ENCODE data around the gene ACOX3.
"Not testable (repeated sequence)": the region's sequence is repeated elsewhere in the genome, so short reads cannot be mapped to it uniquely, and the experiment has no call there.

Gene ACOX3

DNA sequence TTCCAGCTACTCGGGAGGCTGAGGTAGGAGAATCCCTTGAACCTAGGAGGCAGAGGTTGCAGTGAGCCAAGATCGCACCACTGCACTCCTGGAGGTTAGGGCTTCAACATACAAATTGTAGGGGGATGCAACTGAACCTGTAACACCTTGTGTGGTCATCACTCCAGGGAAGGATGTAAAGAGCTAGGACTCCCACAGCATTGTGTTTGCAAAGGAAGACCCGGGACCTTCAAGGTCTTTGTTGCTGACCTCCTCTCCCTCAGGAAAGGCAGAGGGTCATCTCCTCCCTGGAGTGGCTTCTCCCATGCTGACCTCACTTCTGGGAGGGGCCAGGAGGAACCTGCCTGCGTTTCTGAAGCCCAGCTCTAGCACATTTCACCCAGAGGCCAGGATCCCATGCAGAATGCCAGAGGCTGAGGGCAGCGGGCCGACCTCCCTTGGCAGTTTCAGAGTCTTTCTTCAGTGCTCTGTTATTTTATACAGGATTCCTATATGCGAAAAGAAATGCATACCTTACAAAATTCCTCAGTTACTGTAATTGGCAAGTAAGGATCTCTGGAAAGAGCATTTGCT, 90.8 kb downstream of the ACOX3 start:
- no peak for DNase-seq

DNA sequence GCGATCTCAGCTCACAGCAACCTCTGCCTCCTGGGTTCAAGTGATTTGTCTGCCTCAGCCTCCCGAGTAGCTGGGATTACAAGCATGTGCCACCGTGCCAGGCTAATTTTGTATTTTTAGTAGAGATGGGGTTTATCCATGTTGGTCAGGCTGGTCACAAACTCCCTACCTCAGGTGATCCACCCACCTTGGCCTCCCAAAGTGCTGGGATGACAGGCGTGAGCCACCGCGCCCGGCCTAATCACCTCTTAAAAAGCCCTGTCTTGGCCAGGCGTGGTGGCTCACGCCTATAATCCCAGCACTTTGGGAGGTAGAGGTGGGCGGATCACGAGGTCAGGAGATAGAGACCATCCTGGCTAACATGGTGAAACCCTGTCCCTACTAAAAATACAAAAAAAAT, 91.3 kb downstream of the ACOX3 start:
- not testable (repeated sequence) for DNase-seq

DNA sequence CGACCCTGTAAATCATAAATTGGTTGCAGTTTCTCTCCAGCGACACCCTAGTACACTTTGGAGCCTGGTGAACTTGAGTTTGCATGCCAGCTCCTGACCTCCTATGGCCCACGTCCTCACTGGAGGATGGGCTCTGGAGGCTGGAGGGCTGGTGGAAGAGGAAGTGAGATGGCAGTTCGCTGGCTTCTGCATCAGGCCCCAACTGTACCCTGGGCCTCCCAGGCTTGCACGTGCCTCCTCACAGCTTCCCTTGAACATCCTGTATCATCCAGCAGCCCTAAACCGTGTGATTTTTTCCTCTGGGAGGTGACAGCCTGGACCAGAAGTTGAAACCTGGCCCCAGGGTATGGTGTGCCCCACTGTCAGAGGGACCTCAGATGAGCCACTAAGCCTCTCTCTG, 92.5 kb downstream of the ACOX3 start:
- DNase-seq, result no peak

DNA sequence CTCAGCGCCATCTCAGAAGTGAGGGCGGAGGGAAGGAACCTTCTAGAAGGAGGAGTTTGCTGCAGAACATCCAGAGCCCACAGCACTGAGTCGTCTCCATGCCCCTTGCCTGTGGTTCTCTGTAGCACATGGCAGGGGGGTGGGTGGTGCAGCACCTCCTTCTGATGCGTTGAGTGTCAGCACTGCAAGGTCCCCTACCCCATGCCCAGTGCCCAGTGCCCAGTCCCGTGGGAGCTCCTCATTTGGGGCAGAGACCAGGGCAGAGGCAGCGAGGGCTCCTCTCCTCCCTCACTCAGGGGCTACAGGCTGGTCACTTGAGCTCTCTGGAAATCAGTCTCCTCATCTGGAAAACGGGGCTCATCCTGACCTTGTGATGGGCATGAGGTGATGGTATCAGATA, 92.9 kb downstream of the ACOX3 start:
- no peak for DNase-seq

DNA sequence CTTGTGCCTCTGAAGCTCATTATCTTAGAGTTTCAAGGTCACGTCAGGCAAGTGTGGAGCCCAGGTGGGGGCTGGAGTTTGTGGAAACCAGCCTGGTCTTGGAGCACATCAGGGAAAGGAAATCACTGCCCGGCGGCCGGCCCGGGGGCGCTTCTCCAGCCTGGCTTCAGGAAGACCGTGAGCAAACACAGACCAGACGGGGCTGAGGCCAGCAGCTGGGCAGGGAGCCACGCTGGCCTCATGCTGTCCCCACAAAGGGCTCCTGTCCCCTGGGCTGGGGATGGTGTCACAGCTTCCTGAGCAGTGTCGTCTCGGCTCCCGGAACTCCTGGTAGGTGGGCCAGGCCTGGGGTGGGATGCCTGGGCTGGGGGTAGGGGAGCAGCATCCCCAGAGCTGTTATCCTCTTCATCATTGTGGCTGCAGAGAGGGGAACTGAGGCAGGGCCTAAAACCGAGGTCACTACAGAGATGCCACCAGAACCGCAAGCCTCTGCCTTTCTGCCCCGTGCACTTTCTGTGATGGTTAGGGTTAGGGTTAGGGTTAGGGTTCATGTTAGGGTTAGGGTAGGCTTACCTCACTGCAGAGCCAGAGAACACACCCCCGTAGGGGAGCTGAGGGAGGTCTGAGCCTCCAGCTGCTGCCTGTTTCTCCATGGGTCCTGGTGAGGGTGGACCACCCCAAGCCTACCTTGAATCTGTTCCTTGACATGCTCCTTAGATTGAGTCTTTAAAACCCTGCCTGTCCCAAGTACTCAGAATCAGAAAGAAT, 93.5 kb downstream of the ACOX3 start:
- DNase-seq, result no peak

DNA sequence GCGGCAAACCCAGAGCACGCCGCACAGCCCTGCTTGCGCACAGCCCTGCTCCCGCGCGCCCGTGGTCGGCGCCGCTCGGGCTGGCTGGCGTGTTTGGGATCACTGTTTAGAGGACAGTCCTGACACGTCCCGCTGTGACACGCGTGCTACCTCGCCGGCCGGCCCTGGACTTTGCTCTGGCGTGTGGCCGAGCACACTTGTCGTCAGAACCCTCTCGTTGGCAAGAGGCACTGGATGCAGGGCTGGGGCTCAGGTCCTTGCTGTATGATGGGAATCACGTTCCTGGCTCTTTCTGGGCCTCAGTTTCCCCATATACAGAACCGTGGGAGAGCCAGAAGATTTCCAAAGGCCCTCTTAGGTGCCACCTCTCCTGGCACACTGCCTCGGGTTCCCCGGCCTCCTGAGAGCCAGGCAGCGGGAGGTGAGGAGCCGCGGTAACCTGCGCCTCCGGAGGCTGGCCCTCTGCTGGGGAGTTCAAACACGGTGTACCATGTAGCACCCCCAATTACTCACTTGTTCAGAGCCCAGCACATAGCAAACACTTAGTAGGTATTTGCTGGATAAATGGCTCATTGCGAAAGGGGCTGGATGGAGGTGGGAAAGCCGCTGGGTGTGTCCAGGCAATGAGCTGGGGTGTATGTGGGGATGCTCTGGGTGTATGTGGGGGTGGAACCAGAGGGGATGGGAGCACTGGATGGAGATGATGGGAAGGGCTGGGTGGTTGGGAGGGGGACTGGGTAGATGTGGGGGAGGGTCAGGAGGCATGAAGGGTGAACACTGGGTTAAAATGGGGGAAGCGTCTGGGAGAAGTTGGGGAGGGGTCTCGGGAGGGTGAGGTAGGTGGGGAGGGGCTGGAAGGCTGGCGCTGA, 94.3 kb downstream of the ACOX3 start:
- no peak for DNase-seq

DNA sequence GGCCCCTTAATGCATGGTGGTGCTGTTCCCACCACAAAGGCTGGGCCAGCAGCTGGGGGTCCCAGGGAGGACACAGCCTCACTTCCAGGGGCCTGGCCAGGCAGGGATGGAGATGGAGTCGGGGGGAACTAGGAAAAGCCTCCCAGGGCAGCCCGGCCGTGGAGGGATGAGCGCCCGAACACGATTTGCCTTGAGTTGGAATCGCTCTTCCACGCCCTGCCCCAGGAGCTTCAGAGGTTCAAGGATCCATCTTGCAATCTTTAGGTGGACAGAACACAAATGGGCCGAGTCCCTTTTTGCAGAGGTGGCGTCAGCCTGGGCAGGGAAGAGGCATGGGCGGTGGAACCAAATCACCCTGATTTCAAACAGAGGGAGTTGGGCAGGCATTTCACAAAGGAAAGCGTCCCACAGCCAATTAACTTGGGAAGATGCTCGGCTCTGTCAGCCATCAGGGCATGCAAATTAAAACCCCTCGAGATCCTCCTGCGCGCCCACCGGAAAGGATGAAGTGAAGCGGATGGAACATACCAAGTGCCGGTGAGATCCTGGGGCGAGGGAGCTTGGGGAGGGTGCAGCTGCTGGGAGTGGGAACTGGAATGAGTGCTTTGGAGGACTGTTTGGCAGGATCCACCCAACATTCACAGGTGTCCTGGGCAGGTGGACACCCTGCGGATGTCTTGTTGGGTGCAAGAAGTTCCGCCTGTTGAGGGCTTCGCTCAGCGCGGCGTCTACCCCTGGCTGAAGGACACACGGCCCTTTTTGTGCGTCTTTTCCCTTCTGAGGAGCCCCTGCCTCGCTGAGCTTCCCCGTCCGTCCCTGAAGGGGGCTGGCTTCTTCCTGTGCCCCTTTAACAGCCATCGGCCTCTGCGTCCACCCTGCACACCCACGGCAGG, 95.2 kb downstream of the ACOX3 start:
- DNase-seq, result no peak

DNA sequence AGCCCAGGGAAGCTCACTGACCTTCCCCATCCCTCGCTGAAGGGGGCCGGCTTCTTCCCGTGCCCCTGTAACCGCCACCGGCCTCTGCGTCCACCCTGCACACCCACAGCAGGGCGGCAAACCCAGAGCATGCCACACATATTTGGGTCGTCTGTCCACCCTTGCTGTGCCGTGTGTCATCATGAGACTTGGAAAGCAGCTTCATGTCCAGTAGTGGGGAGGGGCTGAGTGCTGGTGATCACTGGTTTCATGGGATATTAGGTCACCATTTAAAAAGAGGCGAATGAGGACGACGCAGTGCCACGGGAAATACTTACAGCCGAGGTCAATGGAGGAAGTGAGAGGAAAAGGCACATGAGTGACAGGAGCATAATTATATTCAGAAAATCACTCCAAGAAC, 96.1 kb downstream of the ACOX3 start:
- no peak for DNase-seq

DNA sequence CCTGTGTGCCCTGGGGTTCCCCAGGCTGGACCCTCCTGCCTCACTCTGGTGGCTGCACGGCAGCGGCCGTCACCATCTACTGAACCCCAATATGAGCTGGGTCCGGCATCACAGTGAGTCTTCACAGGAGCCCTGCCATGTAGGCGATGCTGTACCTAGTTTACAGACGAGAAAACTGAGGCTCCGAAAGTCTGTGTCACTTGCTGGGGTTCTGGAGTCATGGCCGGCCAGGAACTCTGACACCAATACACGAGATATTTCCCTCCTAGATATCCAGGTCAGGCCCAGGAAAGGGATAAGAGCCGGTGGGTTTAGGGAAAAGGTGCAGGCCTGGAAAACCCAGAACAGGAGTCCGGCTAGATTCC, 96.6 kb downstream of the ACOX3 start:
- DNase-seq, result no peak

DNA sequence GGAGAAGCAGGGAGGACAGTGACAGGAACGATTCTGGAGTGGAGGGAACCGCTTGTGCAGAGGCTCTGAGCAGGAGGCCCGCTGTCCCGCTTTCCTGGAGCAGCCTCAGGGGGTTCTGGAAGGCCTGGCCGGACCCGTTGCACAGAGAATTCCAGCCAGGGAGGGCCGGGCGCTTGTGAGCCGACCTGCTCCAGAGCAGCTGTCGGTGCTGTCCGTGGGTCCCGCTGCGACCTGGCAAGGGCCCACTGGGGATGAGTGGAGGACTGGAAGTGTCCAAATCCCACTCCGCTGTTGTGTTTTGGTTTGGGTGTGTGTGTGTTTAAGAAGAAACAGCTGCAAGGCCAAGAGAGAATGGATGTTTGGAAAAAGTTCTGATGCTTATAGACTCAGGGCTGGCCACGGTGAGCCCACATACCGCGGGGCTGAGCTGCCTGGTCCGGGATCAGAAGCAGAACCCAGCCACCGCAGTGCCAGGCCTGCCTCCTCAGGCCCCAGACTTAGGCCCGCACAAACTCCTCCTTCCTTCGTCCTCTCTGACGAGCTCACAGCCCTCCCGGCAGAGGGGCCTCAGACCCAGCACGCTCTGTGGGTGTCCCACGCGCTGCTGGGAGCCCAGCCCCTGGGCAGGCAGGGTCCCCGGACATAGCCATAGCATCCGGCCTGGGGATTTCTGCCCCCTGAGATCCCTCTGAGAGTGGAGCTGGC, 97.1 kb downstream of the ACOX3 start:
- DNase-seq, result no peak

DNA sequence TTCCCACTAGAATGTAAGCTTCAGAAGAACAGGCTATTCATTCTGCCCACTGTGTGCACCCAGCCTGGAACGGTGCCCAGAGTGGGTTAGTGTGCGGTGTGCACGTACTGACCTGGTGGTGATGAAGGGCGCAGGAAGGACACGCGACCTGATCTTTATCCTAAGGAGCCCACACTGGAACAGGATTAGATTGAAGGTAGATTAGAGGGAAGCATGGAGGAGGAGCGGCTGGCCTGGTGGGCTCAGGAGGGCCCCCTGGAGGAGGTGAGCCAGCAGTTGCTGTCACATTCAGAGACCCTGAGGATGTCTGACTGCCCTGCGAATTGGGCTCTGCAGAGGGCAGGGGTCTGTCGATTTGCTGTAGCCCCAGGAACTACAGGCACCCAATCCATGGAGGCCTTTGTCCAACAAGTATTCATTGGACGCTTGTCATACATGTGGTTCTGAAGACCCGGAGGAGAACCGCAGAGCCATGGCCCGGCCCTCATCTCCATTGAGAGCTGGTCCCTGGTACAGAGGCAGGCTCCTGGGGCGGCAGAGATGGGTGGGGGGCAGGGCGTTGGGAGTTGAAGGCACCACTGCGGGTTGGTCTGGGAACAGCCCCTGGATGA, 97.8 kb downstream of the ACOX3 start:
- no peak for DNase-seq

DNA sequence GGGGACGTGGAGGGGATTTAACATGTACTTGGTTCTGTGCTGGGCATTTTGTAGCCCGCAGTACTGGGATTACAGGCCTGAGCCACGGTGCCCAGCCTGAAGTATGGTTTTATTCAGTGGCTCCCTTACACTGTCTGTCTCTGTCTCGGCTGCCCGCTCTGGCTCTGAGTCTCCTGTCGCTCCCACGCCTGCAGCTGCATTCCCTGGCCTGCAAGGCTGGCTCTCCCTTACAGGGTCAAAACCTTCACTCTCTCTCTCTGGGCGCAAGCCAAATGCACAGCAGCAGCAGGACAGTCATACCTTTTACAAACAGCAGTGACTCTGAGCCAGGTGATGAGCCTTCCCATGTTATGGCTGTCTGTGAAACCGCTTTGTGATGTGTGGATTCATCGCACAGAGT, 98.8 kb downstream of the ACOX3 start:
- DNase-seq, result no peak

DNA sequence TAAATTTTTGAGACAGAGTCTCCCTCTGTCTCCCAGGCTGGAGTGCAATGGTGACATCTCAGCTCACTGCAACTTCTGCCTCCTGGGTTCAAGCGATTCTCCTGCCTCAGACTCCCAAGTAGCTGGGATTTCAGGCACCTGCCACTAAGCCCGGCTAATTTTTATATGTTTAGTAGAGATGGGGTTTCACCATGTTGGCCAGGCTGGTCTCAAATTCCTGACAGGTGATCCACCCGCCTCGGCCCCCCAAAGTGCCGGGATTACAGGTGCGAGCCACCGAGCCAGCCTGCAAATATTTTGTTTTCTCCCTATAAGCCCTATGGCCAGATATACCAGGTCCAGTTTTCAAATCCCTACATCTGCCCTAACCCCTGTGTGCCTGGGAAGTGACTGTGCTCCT, 99.2 kb downstream of the ACOX3 start:
- not testable (repeated sequence) for DNase-seq

DNA sequence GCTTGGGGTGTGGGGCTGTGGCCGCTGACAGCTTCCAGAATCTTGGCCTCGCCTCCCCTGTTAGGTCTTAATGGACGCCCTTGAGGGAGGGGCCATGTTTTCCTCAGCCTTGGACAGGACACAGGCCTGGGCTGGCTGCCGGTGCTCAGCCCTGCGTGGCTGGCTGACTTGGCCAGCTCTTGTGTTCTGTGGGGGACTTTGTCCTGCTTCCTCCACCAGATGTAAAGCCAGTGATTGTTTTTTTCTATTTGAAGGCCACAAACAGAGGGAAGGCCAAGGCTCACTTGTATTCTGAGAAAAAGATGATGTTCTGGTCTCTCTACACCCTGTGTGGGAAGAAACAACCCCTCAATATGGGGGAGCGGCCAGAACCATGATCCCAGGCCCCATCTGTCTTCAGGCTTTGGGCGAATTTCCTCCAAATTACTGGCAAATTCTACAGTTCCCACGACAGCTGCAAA, 99.7 kb downstream of the ACOX3 start:
- DNase-seq, result no peak

DNA sequence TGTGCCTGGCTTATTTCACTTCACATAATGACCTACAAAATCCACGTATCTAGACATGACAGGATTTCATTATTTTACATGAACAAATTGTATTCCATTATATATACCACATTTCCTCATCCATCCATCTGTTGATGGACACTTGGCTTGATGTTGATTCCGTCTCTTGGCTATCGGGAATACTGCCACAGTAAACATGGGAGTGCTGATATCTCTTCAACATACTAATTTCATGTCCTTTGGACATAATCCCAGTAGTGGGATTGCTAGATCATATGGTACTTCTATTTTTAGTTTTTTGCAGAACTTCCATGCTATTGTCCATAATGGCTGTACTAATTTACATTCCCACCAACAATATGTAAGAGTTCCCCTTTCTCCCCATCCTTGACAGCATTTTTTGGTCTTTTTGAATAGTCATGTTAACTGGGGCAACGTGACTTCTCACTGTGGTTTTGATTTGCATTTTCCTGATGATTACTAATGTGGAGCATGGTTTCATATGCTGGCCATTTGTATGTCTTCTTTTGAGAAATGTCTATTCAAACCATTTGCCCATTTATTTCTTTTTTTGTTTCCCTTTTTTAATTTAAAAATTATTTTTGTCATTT, 102.1 kb downstream of the ACOX3 start:
- DNase-seq, result no peak

DNA sequence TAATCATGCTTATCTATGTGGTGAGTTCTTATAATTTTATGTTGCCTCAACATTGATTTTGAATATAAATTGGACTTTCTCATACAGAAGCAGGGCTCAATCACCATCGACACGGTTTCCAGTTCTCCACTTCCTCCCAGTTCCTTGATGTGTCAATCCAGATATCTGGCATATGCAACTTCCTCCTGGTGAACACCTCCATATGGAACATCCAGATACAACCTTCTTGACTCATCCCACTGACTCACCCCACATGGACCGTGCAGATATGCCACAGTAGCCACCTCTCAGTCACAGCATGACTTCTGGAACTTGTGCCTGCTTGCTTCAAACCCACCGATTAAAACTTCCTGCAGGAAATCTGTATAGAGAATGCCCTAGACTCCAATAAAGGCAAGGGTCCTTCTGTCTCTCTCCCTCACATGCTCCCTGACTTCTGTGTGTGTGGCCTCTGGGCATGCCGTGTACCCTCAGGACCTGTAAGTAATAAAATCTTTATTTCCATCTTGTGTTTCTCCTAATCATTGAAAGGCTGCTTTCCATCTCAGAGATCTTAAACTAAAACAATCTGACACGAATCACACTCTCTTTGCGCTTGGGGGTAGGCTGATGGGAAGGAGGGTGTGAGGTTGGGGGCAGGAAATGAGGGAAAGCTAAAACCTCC, 104.0 kb downstream of the ACOX3 start:
- no peak for DNase-seq

DNA sequence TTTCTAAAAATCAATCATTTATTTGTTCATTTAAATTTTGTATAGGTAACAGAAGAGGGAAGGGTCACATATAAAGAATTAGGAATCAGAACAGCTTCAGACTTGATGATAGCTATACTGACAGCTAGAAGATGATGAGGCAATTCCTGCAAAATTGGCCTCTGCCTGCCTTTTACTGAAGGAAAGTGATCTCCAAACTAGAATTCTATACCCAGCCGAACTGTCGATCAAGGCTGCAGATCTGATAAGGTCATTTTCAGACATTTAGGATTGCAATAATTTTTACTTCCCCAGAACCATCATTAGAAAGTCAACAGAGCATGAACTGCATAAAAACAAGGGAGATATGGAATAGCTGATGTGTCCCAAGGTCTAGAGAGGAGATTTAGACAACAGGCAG, 104.7 kb downstream of the ACOX3 start:
- DNase-seq, result no peak

DNA sequence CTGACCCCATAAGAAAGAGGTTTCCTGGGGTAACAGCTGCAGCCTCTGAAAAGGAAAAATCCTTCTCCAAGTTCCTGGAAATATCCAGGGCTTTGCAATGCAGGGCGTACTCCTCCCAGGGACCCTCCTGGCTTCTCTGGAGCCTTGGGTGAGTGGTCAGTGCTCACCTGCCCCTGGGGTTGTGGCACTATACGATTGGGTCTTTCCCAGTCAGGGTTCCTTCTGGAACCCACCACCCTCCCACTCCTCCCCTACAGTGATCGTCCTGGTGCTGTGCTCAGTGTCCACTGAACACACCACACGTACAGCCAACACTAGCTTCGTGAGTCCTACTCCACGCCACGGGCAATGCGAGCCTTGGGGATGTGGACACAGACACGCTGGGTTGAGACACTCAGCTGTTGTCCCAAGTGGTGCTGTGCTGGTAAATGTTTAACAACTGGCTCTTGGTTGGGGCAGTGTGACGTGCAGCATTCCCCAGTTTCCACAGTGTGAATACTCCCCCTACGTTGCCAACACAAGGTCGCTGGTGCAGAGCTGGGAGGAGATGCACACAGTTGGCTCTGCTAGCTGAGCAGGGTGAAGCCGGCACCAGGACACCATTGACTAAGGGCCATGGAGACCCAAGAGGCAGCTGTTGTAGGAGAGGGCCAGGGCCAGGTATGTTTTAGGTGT, 105.6 kb downstream of the ACOX3 start:
- no peak for DNase-seq

DNA sequence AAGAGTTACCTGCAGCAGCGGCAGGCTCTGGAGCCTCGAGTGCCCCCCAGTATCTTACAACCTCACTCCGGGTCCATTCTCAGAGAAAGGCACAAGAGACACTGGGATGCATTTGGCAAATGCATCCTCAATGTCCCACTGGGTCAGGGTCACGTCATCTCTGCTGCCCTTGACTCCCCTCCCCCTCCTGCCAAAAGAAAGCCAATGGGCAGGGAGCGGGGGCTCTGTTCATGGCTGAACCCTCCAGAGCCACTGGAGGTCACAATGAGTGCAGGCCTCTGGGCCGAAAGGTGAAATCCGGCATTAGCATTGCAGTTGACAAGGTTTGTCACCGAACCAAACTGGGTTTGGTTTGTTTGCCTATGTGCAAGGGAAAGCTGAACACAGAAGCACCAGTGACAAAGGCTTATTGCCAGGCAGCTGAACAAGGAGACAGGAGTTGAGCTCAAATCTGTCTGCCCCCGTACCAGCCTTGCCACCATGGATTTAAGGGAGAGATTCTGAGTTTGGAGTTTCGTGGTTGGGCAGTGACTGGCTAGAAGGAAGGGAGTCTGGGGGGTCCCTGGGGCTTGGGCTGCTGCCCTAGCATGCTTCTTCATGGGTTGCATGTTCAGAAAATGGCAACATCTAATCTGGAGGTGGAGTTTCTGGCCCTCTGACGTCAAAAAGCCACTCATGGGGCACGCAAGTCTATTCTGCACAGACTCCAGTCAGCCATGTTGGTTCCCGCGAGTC, 106.6 kb downstream of the ACOX3 start:
- no peak for DNase-seq
